Kasumi-1 (cell line): ENCODE measurements around the gene GTPBP1.
A peak's percentile ranks its signal among the peaks of the same experiment; 100 is the strongest.

Experiments used
- DNase-seq, 2 experiments: peaks; one replicate each; lab custom pipeline; 2025; lab: John Stamatoyannopoulos, UW

GTPBP1 gene

GRCh38 chr22:38725900-38726655 lies 20.3 kb downstream of the GTPBP1 start:
- no peak for DNase-seq

DNA sequence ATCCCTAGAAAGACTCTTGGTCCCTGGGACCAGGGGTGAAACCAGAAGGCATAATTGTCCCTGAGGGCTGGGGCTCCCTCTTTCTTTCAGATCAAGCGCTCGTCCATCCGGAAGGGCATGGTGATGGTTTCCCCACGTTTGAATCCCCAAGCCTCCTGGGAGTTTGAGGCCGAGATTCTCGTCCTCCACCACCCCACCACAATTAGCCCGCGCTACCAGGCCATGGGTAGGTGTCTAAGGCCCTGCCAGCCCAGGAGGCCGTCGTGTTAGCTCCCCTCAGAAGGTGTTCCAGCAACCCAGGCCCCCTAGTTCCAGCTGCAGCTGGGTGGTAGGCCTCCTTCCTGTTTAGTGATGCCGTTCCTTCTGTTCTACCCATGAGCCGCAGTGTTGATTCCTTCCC lies 21.4 kb downstream of the GTPBP1 start:
- no peak for DNase-seq

DNA sequence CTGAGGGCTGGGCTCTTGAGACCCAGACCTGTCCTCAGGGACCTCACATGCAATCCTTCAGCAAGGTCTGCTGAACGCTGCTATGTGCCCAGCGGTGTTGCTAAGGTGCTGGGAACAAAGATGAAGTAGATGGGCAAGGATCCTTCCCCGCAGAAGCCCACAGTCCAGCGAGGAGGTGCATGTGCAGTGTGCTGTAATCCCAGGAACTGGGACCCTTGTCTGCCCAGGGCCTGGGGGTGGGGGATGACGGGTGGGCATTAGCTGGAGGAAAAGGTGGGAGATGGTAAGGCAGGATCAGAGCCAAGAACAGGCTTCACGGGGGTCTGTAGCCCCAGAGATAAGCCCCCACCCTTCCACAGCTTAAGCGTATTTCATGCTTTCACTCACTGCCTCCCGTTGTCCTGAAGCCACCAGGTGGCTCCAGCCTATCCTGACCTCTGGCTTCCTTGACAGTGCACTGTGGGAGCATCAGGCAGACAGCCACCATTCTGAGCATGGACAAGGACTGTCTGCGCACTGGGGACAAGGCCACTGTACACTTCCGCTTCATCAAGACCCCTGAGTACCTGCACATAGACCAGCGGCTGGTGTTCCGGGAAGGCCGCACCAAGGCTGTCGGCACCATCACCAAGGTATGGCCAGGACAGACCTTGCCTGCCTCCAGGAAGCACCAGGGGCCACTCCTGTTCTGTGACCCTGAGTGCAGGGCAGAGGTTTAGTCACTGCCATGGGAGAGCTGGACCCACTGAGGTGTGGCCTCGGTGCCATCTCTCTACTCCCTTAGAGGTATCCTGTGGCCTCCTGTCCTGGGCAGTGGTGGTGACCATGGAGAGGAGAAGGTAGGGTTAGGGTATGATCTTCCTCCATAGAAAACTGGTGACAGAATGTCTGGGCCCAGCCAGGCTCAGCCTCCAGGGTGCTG lies 22.0 kb downstream of the GTPBP1 start:
- DNase-seq: no peak

GRCh38 chr22:38728871-38729796 lies 23.4 kb downstream of the GTPBP1 start:
- no peak for DNase-seq

GRCh38 chr22:38729946-38730345 lies 24.2 kb downstream of the GTPBP1 start:
- DNase-seq: no peak

- no peak for DNase-seq
These were observed 24.7 kb downstream of the GTPBP1 start for GRCh38 chr22:38730411-38730871.

GRCh38 chr22:38731703-38732161 lies 26.0 kb downstream of the GTPBP1 start:
- DNase-seq: no peak

DNA sequence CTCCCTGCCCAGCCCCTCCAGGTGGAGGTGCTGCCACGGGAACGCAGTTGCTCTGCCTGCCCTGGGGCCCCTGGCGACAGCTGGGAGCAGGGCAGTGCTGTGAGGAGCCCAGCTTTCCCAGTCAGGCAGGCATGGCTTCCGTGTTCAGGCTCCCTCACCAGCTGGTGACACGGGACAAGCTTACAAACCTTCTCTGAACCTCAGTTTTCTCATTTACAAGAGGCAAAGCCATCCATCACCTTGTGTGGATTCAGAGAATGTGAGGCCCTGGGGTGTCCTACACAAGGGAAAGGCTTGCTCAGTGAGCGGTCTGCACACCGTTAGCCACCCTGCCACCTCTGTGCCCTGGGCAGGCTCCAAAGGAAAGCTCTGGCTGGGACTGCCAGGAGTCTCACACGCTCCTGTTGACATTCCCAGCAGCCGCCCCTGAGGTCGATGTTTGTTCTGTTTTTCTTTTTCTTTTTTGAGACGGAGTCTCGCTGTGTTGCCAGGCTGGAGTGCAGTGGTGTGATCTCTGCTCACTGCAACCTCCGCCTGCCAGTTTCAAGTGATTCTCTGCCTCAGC lies 26.6 kb downstream of the GTPBP1 start:
- DNase-seq: no peak

- DNase-seq: peak; percentile 12 to 33
These were observed 27.6 kb downstream of the GTPBP1 start for GRCh38 chr22:38733329-38733723.

GRCh38 chr22:38733724-38734381 lies 28.1 kb downstream of the GTPBP1 start:
- DNase-seq: no peak

DNA sequence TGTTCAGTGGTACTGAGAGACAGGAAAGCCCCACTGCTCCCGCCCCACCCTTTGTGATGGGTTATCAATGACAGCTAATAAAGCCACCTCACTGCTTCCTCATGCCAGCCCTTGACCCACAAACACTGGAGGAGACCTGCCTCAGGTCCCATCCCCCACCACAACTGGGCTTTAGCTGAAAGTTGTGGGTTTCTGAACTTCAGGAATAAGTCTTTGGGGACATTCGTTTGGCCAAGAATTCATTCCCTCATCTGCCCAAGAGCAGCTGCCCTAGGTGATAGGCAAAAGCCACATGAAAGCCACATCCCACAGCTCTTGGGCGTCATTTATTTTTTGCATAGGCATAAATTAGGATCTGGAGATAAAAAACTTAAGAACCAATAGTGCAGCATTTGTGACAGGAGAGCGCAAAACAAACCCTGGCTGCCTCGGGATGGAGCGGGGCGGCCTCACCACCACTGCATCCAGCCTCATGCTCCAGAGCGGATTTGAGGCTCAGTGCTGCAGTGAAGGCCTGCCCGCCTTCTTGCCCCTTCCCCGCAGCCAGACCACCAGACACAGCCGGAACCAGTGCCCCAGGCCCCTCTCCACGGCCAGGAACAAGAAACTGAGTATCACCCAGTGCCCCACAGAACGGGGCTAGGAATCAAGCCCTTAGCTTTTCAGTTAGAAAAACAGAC lies 28.8 kb downstream of the GTPBP1 start:
- no peak for DNase-seq

DNA sequence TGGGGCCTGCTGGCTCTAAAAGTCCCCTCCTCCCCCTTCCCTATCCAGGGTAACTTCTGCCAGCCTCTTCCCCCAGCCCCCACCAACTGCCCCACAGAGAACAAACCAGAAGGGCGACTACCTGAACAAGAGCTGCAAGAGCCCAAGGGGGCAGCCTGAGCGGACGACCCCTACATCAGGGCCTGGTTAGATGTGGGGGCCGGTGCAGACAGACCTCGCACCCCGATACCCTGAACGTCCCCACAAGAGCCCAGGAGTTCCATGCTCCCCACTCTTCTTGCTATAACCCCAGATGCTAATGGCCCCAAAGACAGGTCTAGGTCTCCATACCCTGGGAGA lies 29.4 kb downstream of the GTPBP1 start:
- no peak for DNase-seq

DNA sequence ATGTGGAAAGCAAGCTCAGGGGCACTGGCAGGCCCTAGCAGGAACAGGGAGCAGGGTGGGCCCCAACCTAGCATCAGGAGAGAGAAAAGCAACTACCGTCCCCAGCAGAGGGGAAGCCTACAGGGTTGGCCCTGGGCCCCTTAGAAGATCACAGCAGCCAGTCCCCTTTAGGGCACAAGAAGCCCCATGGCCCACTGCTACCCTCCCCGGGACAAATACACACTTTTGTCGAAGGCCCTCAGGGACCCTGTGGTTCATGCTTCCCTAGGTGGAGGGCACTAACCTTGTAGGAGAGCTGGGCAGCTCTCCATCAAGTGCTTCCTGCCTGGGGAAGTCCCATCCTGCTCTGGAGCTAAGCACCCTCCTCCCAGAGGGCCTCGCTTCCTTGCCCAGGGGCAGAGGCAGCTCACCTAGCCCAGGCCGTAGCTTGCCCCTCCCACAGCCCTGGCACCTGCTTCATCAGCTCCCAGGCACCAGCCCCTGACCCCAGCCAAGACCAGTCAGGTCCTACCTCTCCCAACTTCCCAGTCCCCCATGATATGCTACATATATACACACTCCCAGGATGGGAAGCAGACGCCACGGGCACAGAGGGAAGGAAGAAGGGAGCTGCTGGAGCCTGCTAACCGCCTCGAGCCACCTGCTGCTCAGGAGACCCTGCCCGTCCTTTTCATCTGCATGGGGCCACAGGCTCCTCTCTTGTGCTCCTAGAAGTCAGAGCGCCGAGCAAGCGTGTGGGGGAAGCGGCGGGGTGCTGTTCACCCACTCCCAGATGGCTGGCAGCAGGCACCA lies 29.9 kb downstream of the GTPBP1 start:
- DNase-seq: no peak

- no peak for DNase-seq
These were observed 30.5 kb downstream of the GTPBP1 start for GRCh38 chr22:38736257-38736570.

DNA sequence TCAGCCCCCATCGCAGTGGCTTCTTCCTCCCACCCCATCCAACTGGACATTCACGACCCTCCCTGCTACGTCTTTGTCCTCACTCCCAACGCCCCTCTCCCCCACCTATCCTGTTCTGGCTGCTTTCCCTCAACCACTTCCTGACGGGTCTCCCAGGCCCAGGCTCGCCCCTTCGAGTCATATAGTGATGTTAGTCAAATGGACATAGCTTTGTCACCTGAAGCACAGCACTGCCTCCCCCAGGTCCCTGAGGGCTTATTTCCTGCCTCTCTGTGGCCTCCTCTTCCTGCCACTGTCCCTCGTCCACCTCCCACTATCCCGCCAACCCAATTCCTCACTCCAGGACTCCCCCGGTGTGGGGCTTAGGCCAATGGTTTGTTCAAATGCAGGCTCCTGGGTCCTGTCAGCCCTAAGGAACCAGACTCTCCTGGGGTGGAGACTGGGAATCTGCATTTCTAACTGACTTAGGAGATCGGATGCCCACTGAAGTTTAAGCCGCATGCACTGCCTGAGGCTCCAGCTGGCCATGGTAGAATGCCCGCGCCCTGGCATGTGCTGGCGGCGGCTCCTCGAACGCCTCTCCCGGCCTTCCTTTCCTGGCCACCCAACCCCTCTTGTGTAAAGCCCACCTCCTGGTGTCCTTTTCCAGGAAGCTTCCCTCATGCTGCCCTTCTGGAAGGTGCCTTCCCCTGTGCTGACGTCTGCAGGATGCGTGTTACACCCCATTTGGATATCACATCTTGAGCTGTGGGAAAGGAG lies 31.7 kb downstream of the GTPBP1 start:
- no peak for DNase-seq

- no peak for DNase-seq
These were observed 32.8 kb downstream of the GTPBP1 start for GRCh38 chr22:38738475-38739070.

GRCh38 chr22:38739300-38740055 lies 33.7 kb downstream of the GTPBP1 start:
- DNase-seq: no peak
